HG02610 (cell line): ENCODE results near the gene ANKRD29.

Experiments used
- ATAC-seq: cut with Tn5 transposase; IDR thresholded peaks from one replicate; pipeline ENCODE4 v1.9.1; 2021; ENCODE audit warnings: mild to moderate bottlenecking, moderate library complexity; ENCODE audit not compliant: unreplicated experiment

ANKRD29 gene

GRCh38 chr18:23688528-23688927 is 25.8 kb upstream of the ANKRD29 start:
- ATAC-seq, result no peak

GRCh38 chr18:23684515-23685197 is 21.9 kb upstream of the ANKRD29 start:
- ATAC-seq, result no peak

GRCh38 chr18:23683671-23684070 is 21.0 kb upstream of the ANKRD29 start:
- ATAC-seq, result no peak

GRCh38 chr18:23683155-23683554 is 20.4 kb upstream of the ANKRD29 start:
- no peak for ATAC-seq

GRCh38 chr18:23682472-23682871 is 19.8 kb upstream of the ANKRD29 start:
- ATAC-seq, result no peak

GRCh38 chr18:23682045-23682444 is 19.3 kb upstream of the ANKRD29 start:
- ATAC-seq, result no peak

GRCh38 chr18:23675896-23676295 is 13.2 kb upstream of the ANKRD29 start:
- no peak for ATAC-seq

- ATAC-seq, result no peak
Observed at GRCh38 chr18:23675236-23675635, 12.5 kb upstream of the ANKRD29 start.

GRCh38 chr18:23673725-23674124 is 11.0 kb upstream of the ANKRD29 start:
- peak; percentile 51 for ATAC-seq

GRCh38 chr18:23671564-23671963 is 8.9 kb upstream of the ANKRD29 start:
- no peak for ATAC-seq

GRCh38 chr18:23669804-23670405 is 7.2 kb upstream of the ANKRD29 start:
- ATAC-seq, result no peak

GRCh38 chr18:23669202-23669766 is 6.6 kb upstream of the ANKRD29 start:
- ATAC-seq, result no peak

GRCh38 chr18:23668731-23669130 is 6.0 kb upstream of the ANKRD29 start:
- ATAC-seq, result no peak

GRCh38 chr18:23667114-23667513 is 4.4 kb upstream of the ANKRD29 start:
- ATAC-seq, result no peak

- ATAC-seq, result no peak
Observed at GRCh38 chr18:23664674-23665073, 2.0 kb upstream of the ANKRD29 start.

- no peak for ATAC-seq
Observed at GRCh38 chr18:23661735-23662308, 889 bp downstream of the ANKRD29 start.

GRCh38 chr18:23658285-23658684 is 4.4 kb downstream of the ANKRD29 start:
- no peak for ATAC-seq

- no peak for ATAC-seq
Observed at GRCh38 chr18:23652232-23652631, 10.5 kb downstream of the ANKRD29 start.

GRCh38 chr18:23650968-23651927 is 11.5 kb downstream of the ANKRD29 start:
- ATAC-seq, result no peak

GRCh38 chr18:23648940-23649607 is 13.6 kb downstream of the ANKRD29 start:
- no peak for ATAC-seq
